ENCODE data around the gene NOC4L. TPM values are rescaled to one million over a fixed set of nuclear protein-coding genes. Genes with fewer than 3 reads are reported as not detected.

Gene NOC4L
- total RNA-seq, 1 experiment from 2014 or later = 39.6 TPM

GRCh38 chr12:132158677-132159554 is 14.7 kb downstream of the NOC4L start:
- Mint-ChIP-seq H3K36me3 (ENCODE audit: insufficient read depth, unreplicated experiment) (peaks cover 5% of the 10 kb centered on the region), H3K4me1 (ENCODE audit: low read depth, unreplicated experiment) (no peaks in the 10 kb centered on the region), H3K9me3 (ENCODE audit: unreplicated experiment) (no peaks in the 10 kb centered on the region), H3K27me3 (ENCODE audit: insufficient read depth, unreplicated experiment) (peaks cover 2% of the 10 kb centered on the region), H3K4me3 (ENCODE audit: unreplicated experiment) (no peak overlapping the region), H3K27ac (ENCODE audit: unreplicated experiment) (no peak overlapping the region)
- H3K27me3 ChIP-seq (replicated peaks; ENCODE audit: control insufficient read depth, insufficient read depth, low read length) = no peaks in the 10 kb centered on the region
- intact Hi-C loops (cut with micrococcal nuclease; ENCODE audit: unreplicated experiment) = no loop called here
- DNase-seq = no peak
- no peaks in the 10 kb centered on the region for H3K4me1 ChIP-seq
- CTCF ChIA-PET = interaction anchor here (0.7 kb wide), 1 partner anchor 180 kb away, joined by 3 read pairs; no protein-coding TSS in a partner anchor
- BruUV-seq (replicated peaks) = no TSS peak
- no peaks in the 10 kb centered on the region for H3K9me3 ChIP-seq
- no peak overlapping the region for H3K4me3 ChIP-seq (ENCODE audit: low read depth, low read length)
- no peak for TF ChIP-seq CTCF (IDR thresholded peaks at IDR 0.05; ENCODE audit: insufficient read depth in 1 of 2, low read depth in 1 of 2, low read length in 1 of 2, severe bottlenecking in 1 of 2, unreplicated experiment in 1 of 2)
- POLR2A ChIA-PET = interaction anchor here (0.5 kb wide), 1 partner anchor 235 kb away, joined by 9 read pairs; no protein-coding TSS in a partner anchor
- H3K36me3 ChIP-seq (ENCODE audit: control insufficient read depth, insufficient read depth, low read length) = peaks cover 5% of the 10 kb centered on the region

GRCh38 chr12:132159555-132160003 is 15.3 kb downstream of the NOC4L start:
- peaks cover 5% of the 10 kb centered on the region for H3K36me3 ChIP-seq (ENCODE audit: control insufficient read depth, insufficient read depth, low read length)
- Mint-ChIP-seq H3K27me3 (ENCODE audit: insufficient read depth, unreplicated experiment) (peaks cover 5% of the 10 kb centered on the region), H3K27ac (ENCODE audit: unreplicated experiment) (no peak overlapping the region), H3K4me1 (ENCODE audit: low read depth, unreplicated experiment) (no peaks in the 10 kb centered on the region), H3K4me3 (ENCODE audit: unreplicated experiment) (no peak overlapping the region), H3K9me3 (ENCODE audit: unreplicated experiment) (no peaks in the 10 kb centered on the region), H3K36me3 (ENCODE audit: insufficient read depth, unreplicated experiment) (peaks cover 5% of the 10 kb centered on the region)
- no peaks in the 10 kb centered on the region for H3K27me3 ChIP-seq (replicated peaks; ENCODE audit: control insufficient read depth, insufficient read depth, low read length)
- no TSS peak for BruUV-seq (replicated peaks)
- no peaks in the 10 kb centered on the region for H3K9me3 ChIP-seq
- no peak for TF ChIP-seq CTCF (IDR thresholded peaks at IDR 0.05; ENCODE audit: insufficient read depth in 1 of 2, low read depth in 1 of 2, low read length in 1 of 2, severe bottlenecking in 1 of 2, unreplicated experiment in 1 of 2)
- no peaks in the 10 kb centered on the region for H3K4me1 ChIP-seq
- intact Hi-C loops (cut with micrococcal nuclease; ENCODE audit: unreplicated experiment) = no loop called here
- H3K4me3 ChIP-seq (ENCODE audit: low read depth, low read length) = no peak overlapping the region
- CTCF ChIA-PET = no interaction called here
- DNase-seq = no peak
- POLR2A ChIA-PET = no interaction called here

- ChIA-PET POLR2A (no interaction called here), CTCF (interaction anchor here (0.6 kb wide), 1 partner anchor 203 kb away, joined by 3 read pairs; no protein-coding TSS in a partner anchor)
- H3K9me3 Mint-ChIP-seq (ENCODE audit: unreplicated experiment) = no peaks in the 10 kb centered on the region
- no peak overlapping the region for H3K27ac Mint-ChIP-seq (ENCODE audit: unreplicated experiment)
- no TSS peak for BruUV-seq (replicated peaks)
- intact Hi-C loops (cut with micrococcal nuclease; ENCODE audit: unreplicated experiment) = no loop called here
- no peak overlapping the region for H3K4me3 Mint-ChIP-seq (ENCODE audit: unreplicated experiment)
- H3K4me1 Mint-ChIP-seq (ENCODE audit: low read depth, unreplicated experiment) = no peaks in the 10 kb centered on the region
- no peaks in the 10 kb centered on the region for H3K9me3 ChIP-seq
- H3K36me3 ChIP-seq (ENCODE audit: control insufficient read depth, insufficient read depth, low read length) = peaks cover 5% of the 10 kb centered on the region
- H3K36me3 Mint-ChIP-seq (ENCODE audit: insufficient read depth, unreplicated experiment) = peaks cover 5% of the 10 kb centered on the region
- no peak overlapping the region for H3K4me3 ChIP-seq (ENCODE audit: low read depth, low read length)
- H3K4me1 ChIP-seq = no peaks in the 10 kb centered on the region
- no peaks in the 10 kb centered on the region for H3K27me3 ChIP-seq (replicated peaks; ENCODE audit: control insufficient read depth, insufficient read depth, low read length)
- no peak for DNase-seq
- H3K27me3 Mint-ChIP-seq (ENCODE audit: insufficient read depth, unreplicated experiment) = peaks cover 5% of the 10 kb centered on the region
- no peak for TF ChIP-seq CTCF (IDR thresholded peaks at IDR 0.05; ENCODE audit: insufficient read depth in 1 of 2, low read depth in 1 of 2, low read length in 1 of 2, severe bottlenecking in 1 of 2, unreplicated experiment in 1 of 2)
Observed at GRCh38 chr12:132160016-132160415, 15.8 kb downstream of the NOC4L start.

All from Caco-2 (cell line).